ENCODE data around the gene GNG13. TPM values are rescaled to one million over a fixed set of nuclear protein-coding genes. Genes with fewer than 3 reads are reported as not detected.
"Not testable (repeated sequence)": the region's sequence is repeated elsewhere in the genome, so short reads cannot be mapped to it uniquely, and the experiment has no call there.

Gene GNG13
- total RNA-seq, 1 experiment from 2014 or later, result not detected

GRCh38 chr16:756428-756827 lies 44.1 kb downstream of the GNG13 start:
- Histone ChIP-seq H3K4me3 (ENCODE audit: low read depth, low read length, poor library complexity, severe bottlenecking) (no peak overlapping the region), H3K36me3 (ENCODE audit: insufficient read depth, low read length, poor library complexity, severe bottlenecking) (no peaks in the 10 kb centered on the region), H3K27ac (ENCODE audit: low read depth, low read length, poor library complexity, severe bottlenecking) (no peak overlapping the region), H3K27me3 (replicated peaks; ENCODE audit: insufficient read depth, low read depth, low read length, poor library complexity) (no peaks in the 10 kb centered on the region), H3K4me1 (ENCODE audit: insufficient read depth, low read length, poor library complexity, severe bottlenecking) (no peaks in the 10 kb centered on the region), H3K9me3 (ENCODE audit: low read depth, low read length, poor library complexity, severe bottlenecking) (no peaks in the 10 kb centered on the region)
- no peak for DNase-seq (ENCODE audit: low spot score)
- ChIA-PET CTCF (no interaction called here), POLR2A (ENCODE audit: low non-redundant PET) (no interaction called here)
- TF ChIP-seq EZH2 (IDR thresholded peaks at IDR 0.05; ENCODE audit: borderline replicate concordance, low read depth, low read length, poor library complexity, severe bottlenecking) (no peak), CTCF (conservative IDR thresholded peaks at IDR 0.05; ENCODE audit: low read depth, low read length) (no peak)
- intact Hi-C loops (cut with micrococcal nuclease; ENCODE audit: unreplicated experiment), result no loop called here
- BruUV-seq (replicated peaks), result no TSS peak

- no peaks in the 10 kb centered on the region for H3K4me1 ChIP-seq (ENCODE audit: insufficient read depth, low read length, poor library complexity, severe bottlenecking)
- TF ChIP-seq CTCF (conservative IDR thresholded peaks at IDR 0.05; ENCODE audit: low read depth, low read length) (no peak), EZH2 (IDR thresholded peaks at IDR 0.05; ENCODE audit: borderline replicate concordance, low read depth, low read length, poor library complexity, severe bottlenecking) (no peak)
- intact Hi-C loops (cut with micrococcal nuclease; ENCODE audit: unreplicated experiment), result no loop called here
- no peaks in the 10 kb centered on the region for H3K9me3 ChIP-seq (ENCODE audit: low read depth, low read length, poor library complexity, severe bottlenecking)
- no peak overlapping the region for H3K27ac ChIP-seq (ENCODE audit: low read depth, low read length, poor library complexity, severe bottlenecking)
- CTCF ChIA-PET, result no interaction called here
- BruUV-seq (replicated peaks), result no TSS peak
- DNase-seq (ENCODE audit: low spot score), result no peak
- H3K4me3 ChIP-seq (ENCODE audit: low read depth, low read length, poor library complexity, severe bottlenecking), result no peak overlapping the region
- POLR2A ChIA-PET (ENCODE audit: low non-redundant PET), result no interaction called here
- no peaks in the 10 kb centered on the region for H3K27me3 ChIP-seq (replicated peaks; ENCODE audit: insufficient read depth, low read depth, low read length, poor library complexity)
- no peaks in the 10 kb centered on the region for H3K36me3 ChIP-seq (ENCODE audit: insufficient read depth, low read length, poor library complexity, severe bottlenecking)
Measured at GRCh38 chr16:754656-755055, 45.9 kb downstream of the GNG13 start.

GRCh38 chr16:754121-754607 lies 46.4 kb downstream of the GNG13 start:
- CTCF ChIA-PET; H3K4me3 ChIP-seq (ENCODE audit: low read depth, low read length, poor library complexity, severe bottlenecking); H3K27me3 ChIP-seq (replicated peaks; ENCODE audit: insufficient read depth, low read depth, low read length, poor library complexity); H3K4me1 ChIP-seq (ENCODE audit: insufficient read depth, low read length, poor library complexity, severe bottlenecking); H3K36me3 ChIP-seq (ENCODE audit: insufficient read depth, low read length, poor library complexity, severe bottlenecking); BruUV-seq (replicated peaks); H3K27ac ChIP-seq (ENCODE audit: low read depth, low read length, poor library complexity, severe bottlenecking); H3K9me3 ChIP-seq (ENCODE audit: low read depth, low read length, poor library complexity, severe bottlenecking); DNase-seq (ENCODE audit: low spot score); POLR2A ChIA-PET (ENCODE audit: low non-redundant PET); intact Hi-C loops (cut with micrococcal nuclease; ENCODE audit: unreplicated experiment): not testable (repeated sequence)

GRCh38 chr16:752007-752312 lies 48.6 kb downstream of the GNG13 start:
- Histone ChIP-seq H3K4me1 (ENCODE audit: insufficient read depth, low read length, poor library complexity, severe bottlenecking) (no peaks in the 10 kb centered on the region), H3K27ac (ENCODE audit: low read depth, low read length, poor library complexity, severe bottlenecking) (no peak overlapping the region), H3K36me3 (ENCODE audit: insufficient read depth, low read length, poor library complexity, severe bottlenecking) (no peaks in the 10 kb centered on the region), H3K9me3 (ENCODE audit: low read depth, low read length, poor library complexity, severe bottlenecking) (no peaks in the 10 kb centered on the region), H3K27me3 (replicated peaks; ENCODE audit: insufficient read depth, low read depth, low read length, poor library complexity) (no peaks in the 10 kb centered on the region), H3K4me3 (ENCODE audit: low read depth, low read length, poor library complexity, severe bottlenecking) (no peak overlapping the region)
- ChIA-PET CTCF (no interaction called here), POLR2A (ENCODE audit: low non-redundant PET) (no interaction called here)
- intact Hi-C loops (cut with micrococcal nuclease; ENCODE audit: unreplicated experiment), result no loop called here
- no peak for DNase-seq (ENCODE audit: low spot score)
- BruUV-seq (replicated peaks), result no TSS peak
- TF ChIP-seq EZH2 (IDR thresholded peaks at IDR 0.05; ENCODE audit: borderline replicate concordance, low read depth, low read length, poor library complexity, severe bottlenecking) (no peak), CTCF (conservative IDR thresholded peaks at IDR 0.05; ENCODE audit: low read depth, low read length) (no peak)
